ENCODE measurements around the gene COL13A1. TPM values are rescaled to one million over a fixed set of nuclear protein-coding genes. Genes with fewer than 3 reads are reported as not detected.

The COL13A1 gene
- total RNA-seq, 1 donor from 2014 or later = 20.1 TPM

DNA sequence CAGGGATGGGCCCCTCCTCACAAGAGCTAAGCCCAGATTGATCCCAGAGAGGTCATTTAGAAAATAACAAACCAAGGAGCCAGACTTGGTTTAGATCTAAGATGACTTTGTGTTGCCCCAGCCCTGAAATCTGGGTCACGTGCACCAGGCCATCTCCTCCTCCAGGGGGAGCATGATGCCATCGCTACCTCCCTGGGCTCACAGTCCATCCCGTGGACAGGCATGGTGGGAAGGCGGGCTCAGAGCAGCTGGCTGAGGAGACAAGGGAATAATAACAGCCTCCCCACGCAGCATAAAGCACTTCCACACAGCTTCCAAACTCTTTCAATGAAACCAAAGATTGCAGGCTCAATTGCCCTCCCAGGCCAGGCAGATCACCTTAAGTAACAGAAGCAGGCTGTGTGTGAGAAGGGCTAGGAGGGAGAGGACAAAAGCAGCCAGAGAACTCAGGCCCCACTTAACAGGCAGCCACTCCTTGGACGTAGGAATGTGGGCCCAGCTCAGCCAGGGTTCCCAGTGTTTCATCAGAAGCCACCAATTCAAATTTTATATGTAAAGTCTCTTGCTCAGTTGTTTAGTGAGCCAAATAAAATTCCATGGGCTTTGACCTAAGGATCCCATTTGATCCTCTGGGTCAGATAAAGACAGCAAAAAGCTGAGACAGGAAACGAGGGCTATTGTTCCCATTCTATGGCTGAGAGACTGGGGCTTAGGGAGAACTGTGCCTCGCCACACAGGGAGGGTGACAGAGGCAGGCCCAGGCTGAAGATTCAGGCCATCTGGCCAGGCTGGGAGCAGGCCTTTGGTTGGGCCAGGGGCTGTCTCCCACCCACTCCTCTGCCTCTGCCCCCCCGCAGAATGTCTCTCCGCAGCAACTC, 100.2 kb downstream of the COL13A1 start:
- DNase-seq (ENCODE audit: extremely low read depth, low read depth, low spot score) = no peak

- no peak for DNase-seq (ENCODE audit: extremely low read depth, low read depth, low spot score)
These were observed 101.3 kb downstream of the COL13A1 start for GRCh38 chr10:69902835-69903535.

- DNase-seq (ENCODE audit: extremely low read depth, low read depth, low spot score) = no peak
These were observed 102.8 kb downstream of the COL13A1 start for GRCh38 chr10:69904533-69904932.

DNA sequence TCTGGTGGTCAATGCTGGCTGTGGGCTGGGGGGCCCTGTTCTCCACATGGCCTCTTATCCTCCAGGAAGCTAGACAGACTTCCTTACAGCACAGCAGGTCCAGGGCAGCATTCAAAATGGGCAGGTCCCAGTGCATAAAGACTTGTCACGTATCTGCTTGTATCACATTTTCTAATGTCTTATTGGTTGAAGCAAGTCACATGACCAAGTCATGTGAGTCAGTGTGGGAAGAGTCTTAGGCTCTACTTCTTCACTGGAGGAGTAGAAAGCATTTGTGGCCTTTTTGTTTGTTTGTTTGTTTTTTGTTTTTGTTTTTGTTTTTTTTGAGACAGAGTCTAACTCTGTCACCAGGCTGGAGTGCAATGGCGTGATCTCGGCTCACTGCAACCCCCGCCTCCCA, 104.7 kb downstream of the COL13A1 start:
- no peak for DNase-seq (ENCODE audit: extremely low read depth, low read depth, low spot score)

DNA sequence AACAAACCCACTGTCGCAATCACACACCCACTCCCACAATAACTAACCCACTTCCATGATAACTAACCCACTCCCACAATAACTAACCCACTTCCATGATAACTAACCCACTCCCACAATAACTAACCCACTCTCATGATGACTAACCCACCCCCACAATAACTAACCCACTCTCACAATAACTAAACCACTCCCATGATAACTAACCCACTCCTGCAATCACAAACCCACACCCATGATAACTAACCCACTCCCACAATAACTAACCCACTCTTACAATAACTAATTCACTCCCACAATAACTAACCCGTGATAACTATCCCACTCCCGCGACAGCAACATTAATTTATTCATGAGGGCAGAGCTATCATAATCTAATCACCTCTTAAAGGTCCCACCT, 105.8 kb downstream of the COL13A1 start:
- no peak for DNase-seq (ENCODE audit: extremely low read depth, low read depth, low spot score)

GRCh38 chr10:69908124-69908523, 106.4 kb downstream of the COL13A1 start:
- no peak for DNase-seq (ENCODE audit: extremely low read depth, low read depth, low spot score)

DNA sequence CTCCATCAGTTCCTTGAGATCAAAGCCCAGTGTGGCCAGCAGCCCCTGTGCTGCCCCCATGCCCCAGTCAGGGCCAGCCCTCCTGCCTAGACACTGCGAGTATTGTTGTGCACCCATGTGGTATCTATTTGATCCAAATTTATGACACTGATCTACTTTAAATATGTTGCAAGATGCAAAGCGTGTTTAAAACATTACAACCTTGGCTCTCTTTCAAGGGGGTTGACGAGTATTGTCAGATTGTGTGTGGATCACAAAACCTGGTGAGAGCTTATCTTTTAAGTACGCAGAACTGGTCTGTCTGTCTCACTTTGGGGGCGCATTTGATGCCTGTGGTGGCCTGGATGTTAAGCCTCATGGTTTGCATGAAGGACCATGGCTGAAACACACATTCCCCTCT, 108.9 kb downstream of the COL13A1 start:
- no peak for DNase-seq (ENCODE audit: extremely low read depth, low read depth, low spot score)

- no peak for DNase-seq (ENCODE audit: extremely low read depth, low read depth, low spot score)
These were observed 110.2 kb downstream of the COL13A1 start for GRCh38 chr10:69911613-69912528.

GRCh38 chr10:69912589-69912988, 110.9 kb downstream of the COL13A1 start:
- DNase-seq (ENCODE audit: extremely low read depth, low read depth, low spot score) = no peak

DNA sequence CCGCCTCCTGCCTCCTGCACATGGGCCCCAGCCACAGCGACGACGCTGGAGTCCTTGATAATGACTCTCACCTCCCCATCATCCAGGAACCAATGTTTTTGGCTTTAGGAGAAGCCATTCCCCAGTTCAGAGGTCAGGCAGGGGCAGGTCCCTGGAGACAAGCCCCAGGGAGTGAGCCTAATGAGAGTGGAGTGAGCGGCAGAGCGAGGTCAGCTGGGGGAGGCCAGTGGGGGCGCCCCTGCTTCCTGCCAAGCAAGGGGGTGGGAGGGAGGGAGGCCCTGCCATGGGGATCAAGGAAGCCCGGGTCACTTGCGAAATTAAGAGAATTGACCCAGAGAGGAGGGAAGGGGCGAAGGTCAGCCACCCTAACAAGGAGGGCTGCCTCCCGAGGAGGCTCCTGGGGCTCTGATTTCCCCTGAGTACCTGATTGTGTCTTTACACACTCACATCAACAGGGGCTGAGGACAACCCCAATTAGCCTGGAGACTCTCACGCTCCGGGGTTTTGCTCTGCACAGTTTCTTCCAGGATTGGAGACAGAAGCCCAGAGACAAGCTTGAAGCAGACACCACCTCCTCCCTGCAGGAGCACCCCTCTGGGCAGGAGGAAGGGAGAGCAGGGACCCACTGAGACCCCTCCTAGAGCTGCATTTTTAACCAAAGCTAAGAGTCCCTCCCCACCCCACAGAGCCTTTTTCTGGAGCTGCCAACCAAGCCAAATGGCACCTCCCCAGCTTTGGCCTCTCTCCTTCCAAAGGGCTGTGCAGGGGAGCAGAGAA, 112.1 kb downstream of the COL13A1 start:
- no peak for DNase-seq (ENCODE audit: extremely low read depth, low read depth, low spot score)

GRCh38 chr10:69914398-69915214, 112.9 kb downstream of the COL13A1 start:
- peak; percentile 25 for DNase-seq (ENCODE audit: extremely low read depth, low read depth, low spot score)

DNA sequence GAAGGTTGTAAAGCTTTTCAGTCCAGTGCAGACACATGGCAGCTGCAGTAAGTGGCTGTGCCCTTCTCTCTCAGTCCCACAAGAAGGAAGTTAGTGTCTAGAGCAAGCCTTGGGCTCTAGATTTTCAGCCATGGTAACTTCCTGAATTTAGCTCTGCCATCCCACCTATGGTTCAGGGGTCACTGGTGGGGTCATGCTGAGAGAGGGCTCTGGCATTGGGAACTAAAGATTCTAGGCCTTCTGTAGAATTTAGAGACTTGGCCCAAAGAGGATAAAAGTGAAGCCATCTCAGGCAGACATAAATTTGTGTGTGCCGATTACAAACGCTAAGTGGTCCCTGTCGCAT, 113.5 kb downstream of the COL13A1 start:
- no peak for DNase-seq (ENCODE audit: extremely low read depth, low read depth, low spot score)

- DNase-seq (ENCODE audit: extremely low read depth, low read depth, low spot score) = no peak
These were observed 114.4 kb downstream of the COL13A1 start for GRCh38 chr10:69916118-69916517.

DNA sequence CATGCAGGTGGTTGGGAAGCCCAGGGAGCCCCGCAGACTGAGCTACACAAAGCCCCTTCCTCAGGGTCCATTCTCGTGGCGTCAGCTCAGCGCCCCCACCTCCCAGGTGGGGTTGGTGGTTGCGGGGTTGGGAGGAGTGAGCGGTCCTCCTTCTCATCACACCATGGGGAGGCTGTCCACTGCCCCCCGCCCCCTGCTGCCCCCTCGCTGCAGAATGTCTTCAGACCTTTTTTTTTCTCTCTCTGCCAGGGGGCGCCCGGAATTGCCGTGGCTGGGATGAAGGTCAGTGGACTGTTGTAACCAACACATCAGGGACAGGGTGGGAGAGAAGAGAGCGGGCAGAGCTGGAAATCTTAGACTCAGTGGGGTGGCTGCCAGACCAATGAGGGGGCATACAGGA, 116.3 kb downstream of the COL13A1 start:
- DNase-seq (ENCODE audit: extremely low read depth, low read depth, low spot score) = no peak

DNA sequence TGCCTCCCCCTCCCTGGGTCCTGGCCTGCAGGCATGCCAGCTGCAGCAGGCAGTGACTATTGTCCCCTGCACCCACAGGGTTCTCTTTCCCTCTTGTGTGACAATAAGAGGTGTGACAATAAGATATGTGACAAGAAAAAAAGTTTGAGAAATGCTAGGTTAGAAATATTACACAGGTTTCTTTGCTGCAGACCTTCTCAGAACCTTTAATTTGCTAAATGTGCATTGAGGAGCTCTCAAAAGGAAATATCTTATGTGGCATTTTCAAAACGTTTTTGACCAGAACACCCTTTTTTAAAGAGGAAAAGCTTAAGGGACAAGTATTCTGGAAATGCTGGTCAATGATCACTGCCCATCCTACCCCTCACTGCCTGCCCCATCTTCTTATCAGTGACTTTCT, 117.5 kb downstream of the COL13A1 start:
- no peak for DNase-seq (ENCODE audit: extremely low read depth, low read depth, low spot score)

- no peak for DNase-seq (ENCODE audit: extremely low read depth, low read depth, low spot score)
These were observed 123.4 kb downstream of the COL13A1 start for GRCh38 chr10:69925111-69925510.

GRCh38 chr10:69928339-69928738, 126.6 kb downstream of the COL13A1 start:
- DNase-seq (ENCODE audit: extremely low read depth, low read depth, low spot score) = no peak

- no peak for DNase-seq (ENCODE audit: extremely low read depth, low read depth, low spot score)
These were observed 127.9 kb downstream of the COL13A1 start for GRCh38 chr10:69929575-69929974.

GRCh38 chr10:69934768-69935167, 133.1 kb downstream of the COL13A1 start:
- no peak for DNase-seq (ENCODE audit: extremely low read depth, low read depth, low spot score)

DNA sequence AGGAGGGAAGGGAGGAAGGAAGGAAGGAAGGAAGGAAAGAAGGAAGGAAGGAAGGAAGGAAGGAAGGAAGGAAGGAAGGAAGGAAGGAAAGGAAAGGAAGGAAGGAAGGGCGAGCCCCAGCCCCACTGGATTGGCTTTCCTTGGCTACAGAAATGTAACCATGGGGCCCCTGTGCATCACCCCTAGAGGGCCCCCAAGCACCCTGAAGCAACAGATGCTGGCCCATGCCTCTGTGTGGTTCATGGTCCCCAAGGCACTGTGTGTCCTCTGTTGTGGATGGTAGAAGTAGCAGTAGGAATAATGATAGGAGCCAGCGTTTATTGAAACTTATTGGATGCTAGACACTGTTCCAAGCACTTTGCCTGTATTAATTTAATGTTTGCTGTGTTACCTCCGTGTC, 134.4 kb downstream of the COL13A1 start:
- no peak for DNase-seq (ENCODE audit: extremely low read depth, low read depth, low spot score)

Measured in glomerular endothelial cell (primary cell).